Caco-2 (cell line): ENCODE data around the gene CPSF3. TPM values are rescaled to one million over a fixed set of nuclear protein-coding genes. Genes with fewer than 3 reads are reported as not detected.

Experiments used
- BruUV-seq: library from RNA; stranded (reverse); fragments of 400-500 nt; replicated peaks from 2 replicates; lab custom pipeline; 2021; lab: Mats Ljungman, UMichigan
- CTCF ChIA-PET: fragments of 300-600 bp; sonication (Branson Sonifier 250); formaldehyde crosslinking; loops from one replicate; lab custom pipeline; 2022; ENCODE audit warnings: antibody characterized with exemption; lab: Charles Lee
- POLR2A ChIA-PET: fragments of 300-600 bp; sonication (Branson Sonifier 250); formaldehyde crosslinking; loops from one replicate; lab custom pipeline; 2022; ENCODE audit warnings: antibody characterized with exemption; lab: Charles Lee
- DNase-seq, 2 experiments: peaks; one replicate each; pipeline versions ENCODE4 v3.0.0 to v3.0.0-alpha.2; 2020 to 2022
- H3K27me3 ChIP-seq: replicated peaks from 2 replicates; pipeline ENCODE4 v1.6.0; 2011; ENCODE audit warnings: low read length; ENCODE audit not compliant: control insufficient read depth, insufficient read depth
- H3K36me3 ChIP-seq: 2 replicates; pipeline ENCODE4 v1.5.1; 2011; ENCODE audit warnings: low read length; ENCODE audit not compliant: control insufficient read depth, insufficient read depth
- H3K4me1 ChIP-seq: fragments of 250-450 bp; sonication (Bioruptor Pico); 2 replicates; pipeline ENCODE4 v1.5.1; 2020; ENCODE audit warnings: mild to moderate bottlenecking
- H3K4me3 ChIP-seq: 2 replicates; pipeline ENCODE4 v1.5.1; 2011; ENCODE audit warnings: low read depth, mild to moderate bottlenecking, control low read depth, low read length
- H3K9me3 ChIP-seq: fragments of 250-450 bp; sonication (Bioruptor Pico); 2 replicates; pipeline ENCODE4 v1.5.1; 2020; ENCODE audit warnings: mild to moderate bottlenecking, moderate library complexity
- H3K27ac Mint-ChIP-seq: one replicate; pipeline ENCODE4 v1.8.0; 2022; ENCODE audit warnings: mixed read lengths; ENCODE audit not compliant: unreplicated experiment
- H3K27me3 Mint-ChIP-seq: one replicate; pipeline ENCODE4 v1.8.0; 2022; ENCODE audit warnings: mixed read lengths; ENCODE audit not compliant: insufficient read depth, unreplicated experiment
- H3K36me3 Mint-ChIP-seq: one replicate; pipeline ENCODE4 v1.8.0; 2022; ENCODE audit warnings: mild to moderate bottlenecking, mixed read lengths; ENCODE audit not compliant: insufficient read depth, unreplicated experiment
- H3K4me1 Mint-ChIP-seq: one replicate; pipeline ENCODE4 v1.8.0; 2022; ENCODE audit warnings: low read depth, mixed read lengths; ENCODE audit not compliant: unreplicated experiment
- H3K4me3 Mint-ChIP-seq: one replicate; pipeline ENCODE4 v1.8.0; 2022; ENCODE audit warnings: mild to moderate bottlenecking, moderate library complexity, mixed read lengths; ENCODE audit not compliant: unreplicated experiment
- H3K9me3 Mint-ChIP-seq: one replicate; pipeline ENCODE4 v1.8.0; 2022; ENCODE audit warnings: mixed read lengths; ENCODE audit not compliant: unreplicated experiment
- intact Hi-C: fragments of 100-400 bp; cut with micrococcal nuclease; formaldehyde crosslinking; loops from one replicate; pipeline ENCODE4 v1.10.0; 2022; ENCODE audit not compliant: unreplicated experiment
- total RNA-seq: library from RNA; stranded (reverse); gene quantifications from 2 replicates; pipeline ENCODE4 v1.2.3, GENCODE V29; 2022
- TF ChIP-seq, protein P1 (sequence below), 2 experiments: fragments of 200-600 bp in 1 of 2; IDR thresholded peaks; 1 replicate in 1 of 2; 2 replicates in 1 of 2; pipeline versions ENCODE4 v1.5.1 to v1.8.0; 2011 to 2022; ENCODE audit warnings: antibody characterized with exemption in 1 of 2, control low read depth in 1 of 2, inconsistent platforms in 1 of 2, low read depth in 1 of 2, low read length in 1 of 2, mild to moderate bottlenecking in 1 of 2, moderate library complexity in 1 of 2; ENCODE audit not compliant: insufficient read depth in 1 of 2, severe bottlenecking in 1 of 2, unreplicated experiment in 1 of 2

CPSF3 gene
- total RNA-seq, 1 experiment from 2014 or later: 95.0 TPM

DNA sequence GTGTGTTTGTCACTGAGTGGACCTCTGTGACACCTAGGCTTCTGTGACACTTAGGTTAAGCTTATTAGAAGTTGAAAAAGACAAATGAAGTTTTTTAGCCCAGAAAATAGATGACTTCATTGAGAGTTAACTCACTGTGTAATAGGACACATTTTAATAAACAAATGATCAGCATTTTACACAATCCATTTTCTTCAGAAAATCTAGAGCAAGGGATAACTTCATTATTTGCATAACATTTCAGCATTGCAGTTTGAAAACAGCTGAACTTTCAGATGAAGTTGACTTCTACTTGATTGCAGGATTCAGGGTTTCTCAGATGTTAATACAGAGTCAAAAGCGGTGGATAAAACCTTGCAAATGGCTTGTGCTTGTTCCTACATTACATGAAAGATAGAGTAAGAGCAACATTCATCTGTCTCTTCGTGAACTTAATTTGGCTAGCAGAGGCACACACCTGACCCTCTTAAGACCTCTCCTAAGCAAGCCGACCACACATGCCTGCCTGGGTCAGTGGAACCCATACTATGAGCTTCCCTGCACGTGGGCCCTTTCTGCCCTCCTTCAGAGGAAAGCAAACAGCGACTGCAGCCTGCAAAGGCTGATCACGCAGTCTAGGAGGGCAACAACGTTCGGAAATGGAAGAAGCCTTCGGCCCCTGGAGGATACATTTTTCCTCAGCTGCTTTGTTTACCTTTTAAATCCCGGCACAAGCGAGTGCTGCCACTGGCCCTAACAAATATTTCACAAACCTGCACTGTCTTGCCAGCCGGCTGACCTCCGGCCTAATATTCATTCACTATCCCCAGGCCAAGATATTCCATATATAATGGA, 16.7 kb upstream of the CPSF3 start:
- Histone ChIP-seq H3K9me3 (no peaks in the 10 kb centered on the region), H3K27me3 (no peaks in the 10 kb centered on the region), H3K36me3 (no peaks in the 10 kb centered on the region; the same call in 1 of the 2 replicates), H3K4me1 (no peaks in the 10 kb centered on the region), H3K4me3 (no peak overlapping the region)
- Mint-ChIP-seq H3K27ac (no peak overlapping the region), H3K4me1 (peaks cover 4% of the 10 kb centered on the region), H3K27me3 (no peaks in the 10 kb centered on the region), H3K9me3 (no peaks in the 10 kb centered on the region), H3K36me3 (peaks cover 41% of the 10 kb centered on the region), H3K4me3 (no peak overlapping the region)
- intact Hi-C loops: no loop called here
- CTCF ChIA-PET: no interaction called here
- no peak for DNase-seq
- TF ChIP-seq, protein P1, sequence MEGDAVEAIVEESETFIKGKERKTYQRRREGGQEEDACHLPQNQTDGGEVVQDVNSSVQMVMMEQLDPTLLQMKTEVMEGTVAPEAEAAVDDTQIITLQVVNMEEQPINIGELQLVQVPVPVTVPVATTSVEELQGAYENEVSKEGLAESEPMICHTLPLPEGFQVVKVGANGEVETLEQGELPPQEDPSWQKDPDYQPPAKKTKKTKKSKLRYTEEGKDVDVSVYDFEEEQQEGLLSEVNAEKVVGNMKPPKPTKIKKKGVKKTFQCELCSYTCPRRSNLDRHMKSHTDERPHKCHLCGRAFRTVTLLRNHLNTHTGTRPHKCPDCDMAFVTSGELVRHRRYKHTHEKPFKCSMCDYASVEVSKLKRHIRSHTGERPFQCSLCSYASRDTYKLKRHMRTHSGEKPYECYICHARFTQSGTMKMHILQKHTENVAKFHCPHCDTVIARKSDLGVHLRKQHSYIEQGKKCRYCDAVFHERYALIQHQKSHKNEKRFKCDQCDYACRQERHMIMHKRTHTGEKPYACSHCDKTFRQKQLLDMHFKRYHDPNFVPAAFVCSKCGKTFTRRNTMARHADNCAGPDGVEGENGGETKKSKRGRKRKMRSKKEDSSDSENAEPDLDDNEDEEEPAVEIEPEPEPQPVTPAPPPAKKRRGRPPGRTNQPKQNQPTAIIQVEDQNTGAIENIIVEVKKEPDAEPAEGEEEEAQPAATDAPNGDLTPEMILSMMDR (IDR thresholded peaks at IDR 0.05; ENCODE audit: insufficient read depth in 1 of 2, low read depth in 1 of 2, low read length in 1 of 2, severe bottlenecking in 1 of 2, unreplicated experiment in 1 of 2): no peak
- BruUV-seq: no TSS peak
- POLR2A ChIA-PET: no interaction called here

DNA sequence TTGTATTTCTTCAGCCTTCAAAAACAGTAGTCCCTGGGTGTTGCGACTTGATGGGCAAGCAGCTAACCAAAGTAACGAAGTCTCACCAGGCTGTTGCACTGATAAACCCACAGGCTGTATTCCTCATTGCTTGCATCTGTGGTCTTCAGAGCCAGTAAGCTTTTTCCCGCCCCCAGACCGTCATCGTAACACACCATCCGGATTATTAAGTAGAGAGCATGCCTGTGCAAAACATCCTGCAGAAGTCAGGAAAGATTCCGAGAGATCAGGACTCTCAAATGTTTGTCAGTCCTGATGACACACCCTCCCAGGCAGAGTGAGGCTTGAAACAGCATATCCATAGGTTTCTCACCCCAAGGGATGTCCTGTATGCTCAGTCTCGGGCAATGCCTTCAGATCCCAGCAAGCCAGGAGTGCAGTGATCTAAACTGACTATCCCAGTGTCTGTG, 16.1 kb upstream of the CPSF3 start:
- peaks cover 46% of the 10 kb centered on the region for H3K36me3 Mint-ChIP-seq
- H3K4me3 Mint-ChIP-seq: no peak overlapping the region
- Histone ChIP-seq H3K4me1 (no peaks in the 10 kb centered on the region), H3K27me3 (no peaks in the 10 kb centered on the region), H3K9me3 (no peaks in the 10 kb centered on the region), H3K36me3 (no peaks in the 10 kb centered on the region; the same call in 1 of the 2 replicates), H3K4me3 (no peak overlapping the region)
- no TSS peak for BruUV-seq
- TF ChIP-seq, protein P1 (IDR thresholded peaks at IDR 0.05; ENCODE audit: insufficient read depth in 1 of 2, low read depth in 1 of 2, low read length in 1 of 2, severe bottlenecking in 1 of 2, unreplicated experiment in 1 of 2): no peak
- DNase-seq: no peak
- no peak overlapping the region for H3K27ac Mint-ChIP-seq
- intact Hi-C loops: no loop called here
- ChIA-PET CTCF (no interaction called here), POLR2A (no interaction called here)
- H3K4me1 Mint-ChIP-seq: peaks cover 4% of the 10 kb centered on the region
- no peaks in the 10 kb centered on the region for H3K9me3 Mint-ChIP-seq
- H3K27me3 Mint-ChIP-seq: no peaks in the 10 kb centered on the region

DNA sequence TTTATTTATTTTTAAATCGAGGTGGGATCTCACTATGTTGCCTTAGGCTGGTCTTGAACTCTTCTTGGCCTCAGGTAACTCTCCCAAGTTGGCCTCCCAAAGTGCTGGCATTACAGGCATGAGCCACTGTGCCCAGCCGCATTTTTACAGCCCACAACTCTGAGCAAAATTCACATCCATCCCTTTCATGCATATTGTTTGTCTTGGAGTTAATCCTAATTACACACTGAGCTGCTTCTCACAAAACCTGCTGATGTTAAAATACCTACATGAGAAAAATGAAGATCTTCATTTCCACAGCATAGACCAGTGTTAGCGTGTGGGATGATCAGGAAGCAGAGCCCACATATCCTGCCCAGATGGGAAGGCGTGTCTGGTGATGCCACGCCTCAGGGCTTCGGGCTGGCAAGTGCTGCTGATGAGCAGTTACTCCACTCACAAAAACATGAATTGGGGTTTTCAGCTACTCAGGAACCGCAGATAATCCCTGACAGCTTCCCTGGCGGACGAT, 14.8 kb upstream of the CPSF3 start:
- no peaks in the 10 kb centered on the region for H3K9me3 ChIP-seq
- CTCF ChIA-PET: no interaction called here
- POLR2A ChIA-PET: no interaction called here
- no peaks in the 10 kb centered on the region for H3K27me3 ChIP-seq
- intact Hi-C loops: no loop called here
- no peak for DNase-seq
- Mint-ChIP-seq H3K4me1 (peaks cover 4% of the 10 kb centered on the region), H3K9me3 (no peaks in the 10 kb centered on the region), H3K27ac (no peak overlapping the region), H3K36me3 (peaks cover 49% of the 10 kb centered on the region), H3K27me3 (no peaks in the 10 kb centered on the region), H3K4me3 (no peak overlapping the region)
- TF ChIP-seq, protein P1 (IDR thresholded peaks at IDR 0.05; ENCODE audit: insufficient read depth in 1 of 2, low read depth in 1 of 2, low read length in 1 of 2, severe bottlenecking in 1 of 2, unreplicated experiment in 1 of 2): no peak
- no peaks in the 10 kb centered on the region; the same call in 1 of the 2 replicates for H3K36me3 ChIP-seq
- no peak overlapping the region for H3K4me3 ChIP-seq
- no peaks in the 10 kb centered on the region for H3K4me1 ChIP-seq
- no TSS peak for BruUV-seq
